ENCODE measurements around the gene POLDIP3.
"Not testable (repeated sequence)": the region's sequence is repeated elsewhere in the genome, so short reads cannot be mapped to it uniquely, and the experiment has no call there.

The POLDIP3 gene

GRCh38 chr22:42586381-42586780 lies 28.3 kb downstream of the POLDIP3 start:
- DNase-seq (ENCODE audit: low read depth, low spot score) = no peak

- no peak for DNase-seq (ENCODE audit: low read depth, low spot score)
Measured at GRCh38 chr22:42585096-42585495, 29.6 kb downstream of the POLDIP3 start.

DNA sequence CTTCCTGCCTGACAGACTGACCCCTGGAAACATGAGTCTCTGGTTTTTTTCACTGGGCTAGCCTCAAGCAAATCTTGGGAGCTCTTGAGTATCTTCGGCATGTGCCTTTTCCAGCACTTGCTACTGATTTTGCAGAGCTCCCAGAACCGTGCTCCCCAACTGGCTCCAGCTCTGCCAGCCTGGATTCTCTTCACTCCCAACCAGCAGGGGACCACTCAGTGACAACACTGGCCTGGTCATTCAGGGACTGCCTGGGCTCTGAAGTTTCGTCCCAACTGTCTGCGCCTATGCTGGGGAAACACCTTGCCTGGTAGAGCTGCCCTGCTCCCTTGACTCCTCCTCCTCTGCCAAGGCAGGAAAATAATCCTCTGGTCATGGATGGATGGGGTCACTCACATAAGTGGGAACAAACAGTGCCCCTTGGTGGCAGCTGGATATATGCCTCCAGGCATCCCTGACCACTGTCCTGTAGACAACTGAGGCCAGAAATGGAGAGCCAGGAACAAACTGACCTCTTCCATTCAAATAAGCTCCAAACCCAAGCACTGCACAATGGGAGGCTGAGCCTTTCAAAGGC lies 30.2 kb downstream of the POLDIP3 start:
- DNase-seq (ENCODE audit: low read depth, low spot score) = no peak

DNA sequence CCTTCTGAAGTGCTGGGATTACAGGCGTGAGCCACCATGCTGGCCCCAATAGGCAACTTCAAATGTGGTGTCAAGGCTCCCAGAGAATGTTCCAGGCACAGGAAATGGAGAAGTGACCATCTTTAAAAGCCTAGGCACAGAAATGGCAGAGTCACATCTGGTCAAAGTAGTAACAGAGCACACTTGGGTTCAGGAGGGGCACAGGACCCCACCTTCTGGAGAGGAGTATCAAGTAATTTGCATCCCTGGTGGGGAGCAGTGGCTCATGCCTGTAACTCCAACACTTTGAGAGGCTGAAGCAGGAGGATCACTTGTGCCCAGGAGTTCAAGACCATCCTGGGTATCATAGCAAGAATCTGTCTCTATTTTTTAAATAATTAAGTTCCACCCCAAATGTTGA lies 31.7 kb downstream of the POLDIP3 start:
- DNase-seq (ENCODE audit: low read depth, low spot score) = no peak

DNA sequence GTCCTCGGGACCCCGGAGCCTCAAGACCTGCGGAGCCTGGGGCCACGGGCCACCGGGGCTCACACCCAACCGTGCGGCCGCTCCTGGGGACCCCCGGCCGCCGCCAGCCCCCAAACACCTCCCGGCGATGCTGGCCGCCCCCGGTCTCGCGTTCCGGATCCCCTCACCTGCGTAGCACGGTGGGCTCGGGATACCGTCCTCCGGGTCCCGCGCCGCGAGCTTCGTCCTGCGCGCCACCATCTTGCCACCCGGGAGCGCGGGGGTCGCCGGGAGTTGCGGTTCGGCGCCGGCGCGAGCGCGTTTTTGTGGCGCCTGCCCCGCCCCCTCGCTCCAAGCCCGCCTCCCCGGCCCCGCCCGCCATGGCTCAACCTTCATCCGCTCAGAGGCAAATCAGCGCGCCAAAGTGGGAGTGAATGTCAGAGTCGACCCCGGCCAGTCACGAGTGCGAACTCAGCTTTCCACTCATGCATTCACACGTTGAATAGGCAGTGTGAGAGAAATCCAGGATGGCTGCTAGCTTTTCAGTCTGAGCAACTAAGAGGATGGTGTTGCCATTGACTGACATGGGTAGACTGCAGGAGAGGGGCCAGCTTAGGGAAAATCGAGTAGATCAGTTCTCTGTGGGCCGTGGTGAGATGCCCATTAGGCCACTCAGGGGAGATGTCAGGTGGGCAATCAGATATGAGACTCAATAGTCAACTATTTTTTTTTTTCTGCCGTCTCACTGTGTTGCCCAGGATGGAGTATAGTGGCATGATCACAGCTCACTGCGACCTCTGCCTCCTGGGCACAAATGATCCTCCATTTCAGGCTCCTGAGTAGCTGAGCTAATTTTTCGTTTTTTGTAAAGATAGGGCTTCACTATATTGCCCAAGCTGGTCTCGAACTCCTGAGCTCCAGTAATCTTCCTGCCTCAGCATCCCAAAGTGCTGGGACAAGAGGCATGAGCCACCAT lies 32.6 kb downstream of the POLDIP3 start:
- DNase-seq (ENCODE audit: low read depth, low spot score) = no peak

GRCh38 chr22:42581194-42581761 lies 33.4 kb downstream of the POLDIP3 start:
- not testable (repeated sequence) for DNase-seq (ENCODE audit: low read depth, low spot score)

DNA sequence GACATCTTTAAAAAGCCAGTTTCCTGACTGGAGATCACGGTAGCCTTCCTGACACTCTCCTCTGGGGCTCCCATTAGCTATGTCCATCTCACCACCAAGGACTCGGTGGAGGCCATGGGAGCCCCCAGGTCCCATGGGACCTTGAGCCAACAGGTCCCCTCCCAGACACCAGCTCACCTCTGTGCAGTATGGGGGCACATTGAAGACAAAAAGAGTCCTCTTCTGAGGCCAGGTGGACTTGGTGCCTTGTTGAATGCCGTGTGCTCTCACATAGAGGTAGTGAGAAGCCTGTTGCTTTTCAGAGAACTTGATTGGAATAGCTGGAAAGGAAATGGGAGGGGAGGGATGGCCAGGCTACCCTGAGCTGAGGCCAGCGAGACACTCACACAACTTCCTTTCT lies 34.6 kb downstream of the POLDIP3 start:
- not testable (repeated sequence) for DNase-seq (ENCODE audit: low read depth, low spot score)

- no peak for DNase-seq (ENCODE audit: low read depth, low spot score)
Measured at GRCh38 chr22:42577623-42578240, 37.0 kb downstream of the POLDIP3 start.

- not testable (repeated sequence) for DNase-seq (ENCODE audit: low read depth, low spot score)
Measured at GRCh38 chr22:42577141-42577540, 37.5 kb downstream of the POLDIP3 start.

DNA sequence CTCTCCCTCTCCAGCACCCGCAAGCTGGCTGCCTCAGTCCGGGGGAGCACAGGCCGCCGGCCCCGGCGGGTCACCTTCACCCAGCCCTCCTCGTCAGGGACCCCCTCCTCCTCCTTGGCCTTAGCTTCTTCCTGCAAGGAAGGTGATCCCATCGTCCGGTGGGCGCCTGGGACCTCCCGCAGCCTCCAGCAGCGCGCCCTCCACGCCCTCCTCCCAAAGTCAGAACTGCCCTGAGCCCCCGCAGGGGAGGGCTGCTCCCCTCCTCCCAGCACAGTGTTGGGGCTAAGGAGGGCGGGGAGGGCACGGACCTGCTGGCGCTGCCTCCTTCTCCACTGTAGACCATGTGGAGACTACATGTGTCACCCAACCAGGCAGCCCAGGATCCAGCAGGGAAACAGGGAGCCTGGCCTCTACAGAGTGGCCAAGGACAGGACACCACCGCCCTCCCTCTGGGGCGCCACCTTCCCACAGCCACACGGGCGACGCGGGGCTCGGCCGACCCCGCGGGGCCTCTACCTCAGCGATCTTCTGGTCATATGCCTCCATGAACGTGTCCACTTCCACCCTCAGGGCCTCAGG lies 38.6 kb downstream of the POLDIP3 start:
- DNase-seq (ENCODE audit: low read depth, low spot score) = not testable (repeated sequence)

DNA sequence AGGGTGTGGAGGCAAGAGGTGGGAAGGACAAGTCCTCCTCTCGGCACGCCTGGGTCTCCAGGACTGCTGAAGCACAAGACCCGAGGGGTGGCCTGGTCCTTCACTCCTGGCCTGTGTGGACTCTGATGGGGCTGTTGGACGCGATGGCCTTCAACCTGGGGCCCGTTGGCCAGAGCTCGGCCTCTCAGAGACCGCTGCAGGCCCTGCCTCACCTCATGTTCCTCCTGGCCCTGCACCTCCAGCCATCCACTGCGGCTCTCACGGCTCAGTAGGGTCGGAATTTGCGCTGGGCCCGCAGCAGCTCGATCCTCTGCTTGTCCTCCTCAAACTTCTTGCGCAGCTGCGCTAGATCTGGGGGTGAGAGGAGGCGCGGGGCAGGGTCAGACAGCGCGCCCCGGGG lies 40.2 kb downstream of the POLDIP3 start:
- DNase-seq (ENCODE audit: low read depth, low spot score) = not testable (repeated sequence)

- not testable (repeated sequence) for DNase-seq (ENCODE audit: low read depth, low spot score)
Measured at GRCh38 chr22:42574046-42574445, 40.6 kb downstream of the POLDIP3 start.

- not testable (repeated sequence) for DNase-seq (ENCODE audit: low read depth, low spot score)
Measured at GRCh38 chr22:42571068-42571467, 43.6 kb downstream of the POLDIP3 start.

DNA sequence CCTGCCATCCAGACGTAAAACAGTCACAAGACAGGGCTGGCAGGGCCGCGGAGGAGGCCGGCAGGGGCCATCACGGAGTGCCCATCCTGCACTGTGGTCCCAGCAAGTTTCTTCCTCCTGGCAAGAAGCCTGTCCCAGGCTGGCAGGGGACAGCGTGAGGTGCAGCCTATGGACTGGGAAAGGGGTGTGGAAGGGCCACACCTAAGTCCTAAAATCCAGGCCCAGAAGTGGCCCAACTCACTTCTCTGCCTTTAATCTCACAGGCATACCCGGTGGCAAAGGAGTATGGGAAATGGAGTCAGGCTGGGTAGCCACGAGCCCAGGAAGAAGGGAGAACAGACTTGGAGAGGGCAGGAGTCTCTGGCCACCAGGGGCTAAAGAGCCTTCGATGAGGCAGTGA lies 44.1 kb downstream of the POLDIP3 start:
- DNase-seq (ENCODE audit: low read depth, low spot score) = not testable (repeated sequence)

DNA sequence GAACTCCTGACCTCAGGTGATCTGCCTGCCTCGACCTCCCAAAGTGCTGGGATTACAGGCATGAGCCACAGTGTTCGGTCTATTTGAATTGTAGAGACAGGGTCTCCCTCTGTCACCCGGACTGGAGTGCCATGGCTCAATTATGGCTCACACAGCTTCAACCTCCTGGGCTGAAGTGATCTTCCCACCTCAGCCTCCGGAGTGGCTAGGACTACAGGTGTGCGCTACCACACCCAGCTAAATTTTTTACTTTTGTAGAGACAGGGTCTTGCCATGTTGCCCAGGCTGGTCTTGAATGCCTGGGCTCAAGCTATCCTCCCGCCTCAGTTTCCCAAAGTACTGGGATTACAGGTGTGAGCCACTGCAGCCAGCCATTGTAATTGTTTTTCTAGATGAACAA lies 46.7 kb downstream of the POLDIP3 start:
- not testable (repeated sequence) for DNase-seq (ENCODE audit: low read depth, low spot score)

DNA sequence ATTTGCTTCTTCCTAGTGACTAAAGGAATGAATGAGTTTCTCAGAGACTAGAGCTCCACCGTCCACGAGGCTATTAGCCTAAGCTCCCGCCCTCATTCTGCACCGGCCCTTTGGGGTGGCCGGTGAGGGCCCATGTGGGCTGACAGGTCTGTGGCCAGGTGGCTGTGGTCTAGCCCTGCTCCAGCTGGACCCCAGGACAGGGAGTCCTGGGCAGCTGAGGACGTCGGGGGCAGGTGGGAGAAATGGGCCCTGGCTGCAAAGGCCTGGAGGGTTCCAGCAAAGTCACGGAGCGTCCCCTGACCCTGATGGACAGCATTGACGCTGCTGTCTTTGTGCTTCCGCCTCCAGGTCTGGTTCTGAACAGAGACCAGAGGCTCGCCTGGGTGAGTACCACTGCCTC lies 48.7 kb downstream of the POLDIP3 start:
- no peak for DNase-seq (ENCODE audit: low read depth, low spot score)

DNA sequence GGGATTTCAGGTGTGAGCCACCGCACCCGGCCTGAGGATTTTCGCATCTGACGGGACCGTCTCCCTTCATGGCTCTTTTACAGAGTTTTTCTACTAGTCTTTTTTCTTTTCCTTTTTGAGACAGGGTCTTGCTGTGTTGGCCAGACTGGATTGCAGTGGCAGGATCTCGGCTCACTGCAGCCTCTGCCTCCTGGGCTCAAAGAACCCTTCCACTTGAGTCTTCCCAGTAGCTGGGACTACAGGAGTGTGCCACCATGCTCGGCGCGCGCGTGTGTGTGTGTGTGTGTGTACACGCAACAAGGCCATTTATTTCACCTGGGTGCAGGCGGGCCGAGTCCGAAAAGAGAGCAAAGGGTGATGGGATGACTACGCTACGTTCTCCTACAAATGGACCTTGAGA lies 50.0 kb downstream of the POLDIP3 start:
- no peak for DNase-seq (ENCODE audit: low read depth, low spot score)

DNA sequence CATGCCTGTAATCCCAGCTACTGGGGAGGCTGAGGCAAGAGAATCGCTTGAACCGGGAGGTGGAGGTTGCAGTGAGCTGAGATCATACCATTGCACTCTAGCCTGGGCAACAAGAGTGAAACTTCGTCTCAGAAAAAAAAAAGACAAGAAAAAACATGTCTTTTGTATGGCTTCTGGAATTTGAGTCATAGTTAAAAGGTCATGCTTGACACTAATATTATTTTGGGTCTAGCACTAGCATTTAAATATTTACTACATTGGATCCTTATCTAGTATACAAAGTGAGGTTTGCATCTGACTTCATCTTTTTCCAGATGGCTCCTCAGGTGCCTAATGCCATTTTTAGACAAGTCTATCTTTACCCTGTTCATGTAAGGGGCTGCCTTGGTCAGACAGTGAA lies 50.7 kb downstream of the POLDIP3 start:
- not testable (repeated sequence) for DNase-seq (ENCODE audit: low read depth, low spot score)

DNA sequence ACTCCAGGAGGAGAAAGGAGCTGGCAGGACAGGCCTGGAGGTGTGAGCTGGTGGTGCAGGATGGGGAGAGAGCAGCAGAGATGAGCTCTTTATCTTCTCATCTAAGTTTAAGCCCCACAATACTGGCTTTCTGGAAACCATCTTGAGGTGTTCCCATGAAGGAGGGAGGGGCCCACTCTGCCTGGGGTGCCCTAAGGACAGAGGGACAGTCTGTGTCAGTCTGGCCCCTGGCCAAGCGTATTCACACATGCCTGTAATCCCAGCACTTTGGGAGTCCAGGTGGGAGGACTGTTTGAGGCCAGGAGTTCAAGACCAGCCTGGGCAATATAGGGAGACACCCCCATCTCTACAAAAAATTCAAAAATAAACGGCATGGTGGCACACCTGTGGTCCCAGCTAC lies 52.0 kb downstream of the POLDIP3 start:
- DNase-seq (ENCODE audit: low read depth, low spot score) = no peak

DNA sequence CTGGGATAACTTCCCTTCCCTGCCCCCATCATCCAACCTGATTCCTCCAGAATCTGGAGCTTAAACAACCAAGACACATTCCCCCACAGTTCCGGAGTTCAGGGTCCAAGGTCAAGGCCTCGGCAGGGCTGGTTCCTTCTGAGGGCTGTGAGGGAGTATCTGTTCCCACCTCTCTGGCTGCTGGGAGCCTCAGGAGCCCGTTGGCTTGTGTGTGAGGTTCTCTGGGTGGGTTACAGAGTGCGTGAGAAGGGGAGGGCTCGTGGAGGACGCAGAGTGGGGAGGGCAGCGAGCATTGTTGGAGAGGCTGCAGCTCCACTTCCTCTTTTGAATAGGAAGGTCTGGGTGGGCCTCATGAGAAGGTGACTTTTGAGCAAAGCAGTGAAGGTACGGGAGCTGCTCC lies 52.4 kb downstream of the POLDIP3 start:
- no peak for DNase-seq (ENCODE audit: low read depth, low spot score)

DNA sequence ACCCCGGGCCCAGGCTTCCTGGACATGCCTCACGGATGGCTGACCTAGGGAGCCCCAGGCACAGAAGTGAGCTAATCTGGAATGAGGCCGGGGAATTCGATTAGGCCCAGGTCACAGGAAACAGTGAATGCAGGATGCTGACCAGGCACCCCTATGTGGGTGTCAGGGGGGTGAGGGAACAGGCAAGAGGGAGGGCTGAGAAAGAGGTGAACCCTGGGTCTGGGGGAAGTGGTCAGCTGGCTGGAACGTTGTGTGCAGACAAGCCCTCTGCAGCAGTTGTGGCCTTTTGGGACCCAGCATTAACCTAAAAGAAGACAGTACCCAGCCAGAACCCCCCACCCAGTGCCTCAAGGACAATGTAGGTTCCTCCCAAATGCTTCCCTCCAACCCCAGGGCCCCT lies 52.8 kb downstream of the POLDIP3 start:
- DNase-seq (ENCODE audit: low read depth, low spot score) = no peak

DNA sequence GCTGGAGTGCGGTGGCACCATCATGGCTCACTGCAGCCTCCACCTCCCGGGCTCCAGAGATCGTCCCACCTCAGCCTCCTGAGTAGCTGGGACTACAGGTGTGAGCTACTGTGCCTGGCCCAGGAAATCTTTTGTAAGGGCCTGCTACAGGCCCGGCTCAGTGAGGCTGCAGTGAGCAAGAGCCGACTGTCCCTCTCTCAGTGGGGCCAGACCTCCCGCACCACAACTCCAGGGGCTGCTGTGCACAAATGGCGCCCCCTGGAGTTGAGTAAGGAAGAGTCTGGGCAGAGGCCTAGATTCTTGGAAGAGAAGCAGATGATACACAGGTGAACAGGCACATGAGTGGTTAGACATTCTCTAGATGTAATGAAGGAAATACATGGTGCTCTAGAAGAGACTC lies 53.9 kb downstream of the POLDIP3 start:
- no peak for DNase-seq (ENCODE audit: low read depth, low spot score)

Data from smooth muscle cell of the brain vasculature (primary cell).